Globus pallidus (tissue), 1 donor: ENCODE measurements around the gene SLC9B1.
A peak's percentile ranks its signal among the peaks of the same experiment; 100 is the strongest.
"Not testable (repeated sequence)": the region's sequence is repeated elsewhere in the genome, so short reads cannot be mapped to it uniquely, and the experiment has no call there.

Source experiments
- DNase-seq: peaks from one replicate; pipeline ENCODE4 v3.0.0-alpha.2; 2015; ENCODE audit warnings: low spot score

SLC9B1 gene

DNA sequence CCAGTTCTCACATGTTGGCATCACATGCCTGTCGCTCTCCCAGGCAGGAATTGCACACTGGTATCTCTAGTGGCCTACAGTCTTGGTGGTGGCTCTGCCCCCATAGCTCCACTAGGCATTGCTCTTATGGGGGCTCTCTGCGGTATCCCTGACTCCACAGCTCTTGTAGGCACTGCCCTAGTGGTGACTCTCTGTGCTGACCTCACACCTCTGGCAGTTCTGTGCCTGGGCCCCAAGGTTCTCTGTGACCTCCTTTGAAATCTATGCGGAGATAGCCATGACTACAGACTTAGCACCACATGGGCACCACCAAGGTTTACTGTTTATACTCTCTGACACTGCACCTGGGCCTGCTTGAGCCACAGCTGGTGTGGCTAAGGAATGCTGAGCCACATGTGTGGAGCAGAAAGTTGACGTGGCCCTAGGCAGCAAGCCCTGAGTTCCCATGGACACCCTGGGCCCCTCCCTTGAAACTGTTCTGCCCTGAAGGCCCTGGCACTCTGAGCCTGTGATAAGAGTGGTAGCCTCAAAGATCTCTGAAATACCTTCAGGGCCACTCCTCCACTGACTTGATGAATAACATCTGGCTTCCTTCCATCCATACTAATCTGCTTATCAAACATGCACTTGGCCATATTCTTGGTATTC, 8.0 kb downstream of the SLC9B1 start:
- no peak for DNase-seq

- no peak for DNase-seq
These were observed 8.7 kb downstream of the SLC9B1 start for GRCh38 chr4:103010804-103011203.

DNA sequence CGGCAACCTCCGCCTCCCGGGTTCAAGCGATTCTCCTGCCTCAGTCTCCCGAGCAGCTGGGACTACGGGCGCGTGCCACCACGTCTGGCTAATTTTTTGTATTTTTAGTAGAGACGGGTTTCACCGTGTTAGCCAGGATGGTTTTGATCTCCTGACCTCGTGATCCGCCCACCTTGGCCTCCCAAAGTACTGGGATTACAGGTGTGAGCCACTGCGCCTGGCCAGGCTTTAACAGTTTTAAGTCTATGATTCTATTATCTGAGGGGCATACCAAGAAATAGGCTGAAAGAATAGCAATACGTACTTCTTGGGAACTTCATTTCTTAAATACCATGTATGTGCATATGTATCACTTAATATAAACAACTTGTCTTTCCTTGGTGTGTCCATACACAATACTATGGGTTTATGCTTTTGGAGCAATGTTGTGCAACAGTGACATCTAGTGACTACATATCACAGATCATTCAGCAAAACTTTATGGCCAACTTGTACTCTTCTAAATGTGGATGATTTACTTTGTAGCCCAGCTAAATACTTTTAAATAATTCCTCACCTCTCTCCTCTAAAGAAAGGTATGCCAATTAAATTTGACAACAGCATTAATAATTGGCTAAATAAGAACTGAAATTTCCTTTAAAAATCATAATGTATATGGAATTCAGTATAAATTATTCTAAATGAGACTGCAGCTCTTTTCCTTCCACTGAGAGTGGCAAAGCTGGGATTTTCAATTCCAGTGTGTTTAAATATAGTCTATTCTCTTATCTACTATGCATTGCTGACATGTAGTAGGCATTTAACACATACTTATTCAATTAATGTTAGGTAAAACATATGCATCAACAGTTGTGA, 10.4 kb downstream of the SLC9B1 start:
- DNase-seq = peak; percentile 71

- DNase-seq = no peak
These were observed 17.0 kb downstream of the SLC9B1 start for GRCh38 chr4:103002551-103002950.

DNA sequence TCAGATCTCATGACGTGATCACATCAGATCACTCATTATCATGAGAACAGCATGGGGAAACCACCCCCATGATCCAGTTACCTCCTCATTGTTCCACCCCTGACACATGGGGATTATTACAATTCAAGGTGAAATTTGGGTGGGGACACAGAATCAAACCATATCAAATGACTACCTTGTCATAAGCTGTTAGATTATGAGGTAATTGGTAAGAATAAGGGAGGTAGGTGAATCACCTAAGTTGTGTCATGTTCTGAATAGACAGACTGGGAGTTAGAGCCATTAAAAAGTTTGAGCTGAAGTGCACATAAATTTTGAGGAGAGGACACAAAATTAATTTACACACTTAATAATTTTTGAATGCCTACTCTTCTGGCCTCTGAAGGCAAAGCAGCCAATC, 24.7 kb downstream of the SLC9B1 start:
- DNase-seq = no peak

DNA sequence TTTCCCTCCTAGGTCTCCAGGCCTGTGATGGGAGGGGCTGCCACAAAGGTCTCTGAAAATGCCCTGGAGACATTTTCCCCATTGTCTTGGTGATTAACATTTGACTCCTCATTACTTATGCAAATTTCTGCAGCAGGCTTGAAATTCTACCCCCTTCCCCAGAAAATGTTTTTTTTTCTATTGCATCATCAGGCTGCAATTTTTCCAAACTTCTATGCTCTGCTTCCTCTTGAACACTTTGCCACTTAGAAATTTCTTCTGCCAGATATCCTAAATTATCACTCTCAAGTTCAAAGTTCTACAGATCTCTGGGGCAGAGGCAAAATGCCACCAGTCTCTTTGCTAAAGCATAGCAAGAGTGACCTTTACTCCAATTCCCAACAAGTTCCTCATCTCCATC, 25.5 kb downstream of the SLC9B1 start:
- not testable (repeated sequence) for DNase-seq

DNA sequence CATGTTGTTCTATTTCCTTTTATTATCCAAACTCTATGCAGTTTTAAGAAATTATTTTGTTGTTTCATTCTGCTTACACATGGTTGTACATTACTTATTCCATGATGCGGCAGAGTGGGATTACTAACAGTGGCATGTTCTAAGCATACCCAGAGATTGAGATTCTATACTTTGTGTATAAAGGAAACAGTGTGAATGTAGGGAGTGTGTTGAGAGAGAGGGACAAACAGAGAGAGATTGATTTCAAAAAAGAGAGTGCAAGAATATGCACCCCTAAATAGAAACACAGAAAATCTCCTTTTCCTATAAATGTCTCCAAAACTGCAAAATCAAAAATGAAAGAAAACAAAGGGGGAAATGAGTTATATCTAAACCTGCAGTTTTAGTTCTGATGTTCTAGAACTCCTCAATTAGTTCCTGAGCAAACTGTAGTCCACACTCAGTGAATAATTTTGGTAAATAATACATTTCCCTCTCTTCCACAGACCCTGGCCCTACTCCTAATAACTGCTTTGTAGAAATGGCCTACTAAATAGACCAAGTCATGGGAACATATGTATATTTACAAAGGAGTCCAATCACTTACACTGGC, 31.0 kb downstream of the SLC9B1 start:
- DNase-seq = no peak

DNA sequence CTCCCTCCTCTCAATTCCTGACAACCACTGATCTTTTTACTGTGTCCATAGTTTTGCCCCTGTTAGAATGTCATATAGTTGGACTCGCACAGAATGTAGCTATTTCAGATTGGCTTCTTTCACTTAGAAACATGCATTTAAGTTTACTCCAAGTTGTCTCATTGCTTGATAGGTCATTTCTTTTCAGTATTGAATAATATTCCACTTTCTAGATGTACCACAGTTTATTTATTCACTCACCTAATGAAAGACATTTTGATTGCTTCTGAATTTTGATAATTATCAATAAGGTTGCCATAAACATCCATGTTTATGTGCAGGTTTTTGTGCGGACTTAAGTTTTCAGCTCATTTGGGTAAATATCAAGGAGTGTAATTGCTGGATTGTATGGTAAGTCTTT, 38.5 kb downstream of the SLC9B1 start:
- no peak for DNase-seq

DNA sequence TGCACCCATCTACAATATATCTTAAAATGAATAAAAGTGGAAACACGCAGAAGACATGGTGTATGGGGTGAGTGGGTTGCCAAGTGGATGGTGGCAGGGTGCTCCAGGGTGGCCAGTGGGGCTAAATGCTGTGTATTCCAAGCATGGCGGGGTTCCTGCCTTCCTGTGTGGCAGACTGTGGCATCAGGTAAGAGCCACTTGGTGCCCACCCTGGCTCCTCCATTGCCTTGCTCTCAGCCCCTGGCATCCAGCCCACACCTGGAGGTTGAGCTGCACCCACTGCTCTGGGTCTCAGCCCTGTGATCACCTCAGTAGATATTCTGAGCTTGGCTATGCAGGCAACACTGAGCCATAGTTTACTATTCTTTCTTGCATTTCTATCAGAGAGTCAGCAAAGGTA, 57.7 kb downstream of the SLC9B1 start:
- not testable (repeated sequence) for DNase-seq

DNA sequence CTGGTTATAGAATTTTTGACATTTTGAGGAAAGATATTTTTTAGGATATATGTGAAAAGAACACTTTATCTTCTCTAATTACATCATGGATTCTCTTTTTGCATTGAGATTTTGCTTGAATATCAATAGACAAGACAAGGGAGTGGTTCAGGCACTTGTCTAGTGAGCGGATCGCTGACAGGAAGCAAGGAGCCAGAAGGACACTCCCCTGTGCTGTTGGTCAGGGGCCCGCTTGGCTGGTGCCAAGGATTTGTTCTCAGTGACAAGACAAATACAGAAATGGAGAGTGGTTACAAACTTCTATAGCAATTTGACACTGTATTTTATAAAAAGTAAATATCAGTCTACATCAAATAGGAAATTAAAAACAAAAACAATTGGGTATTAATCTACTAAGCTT, 60.0 kb downstream of the SLC9B1 start:
- peak; percentile 1 for DNase-seq

GRCh38 chr4:102945066-102945465, 74.4 kb downstream of the SLC9B1 start:
- DNase-seq = no peak

DNA sequence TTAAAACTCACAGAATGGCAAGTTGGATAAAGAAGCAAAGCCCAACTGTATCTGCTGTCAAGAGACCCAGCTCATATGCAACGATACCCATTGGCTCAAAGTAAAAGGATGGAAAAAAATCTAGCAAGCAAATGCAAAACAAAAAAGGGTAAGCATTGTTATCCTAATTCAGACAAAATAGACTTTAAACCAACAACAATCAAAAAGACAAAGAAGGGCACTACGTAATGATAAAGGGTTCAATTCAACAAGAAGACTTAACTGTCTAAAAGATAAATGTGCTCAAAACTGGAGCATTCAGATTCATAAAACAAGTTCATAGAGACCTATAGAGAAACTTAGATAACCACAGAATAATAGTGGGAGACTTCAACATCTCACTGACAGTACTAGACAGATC, 81.4 kb downstream of the SLC9B1 start:
- DNase-seq = not testable (repeated sequence)

- no peak for DNase-seq
These were observed 83.8 kb downstream of the SLC9B1 start for GRCh38 chr4:102935716-102936115.

- DNase-seq = not testable (repeated sequence)
These were observed 99.8 kb downstream of the SLC9B1 start for GRCh38 chr4:102919697-102920096.

- no peak for DNase-seq
These were observed 100.6 kb downstream of the SLC9B1 start for GRCh38 chr4:102918859-102919258.

DNA sequence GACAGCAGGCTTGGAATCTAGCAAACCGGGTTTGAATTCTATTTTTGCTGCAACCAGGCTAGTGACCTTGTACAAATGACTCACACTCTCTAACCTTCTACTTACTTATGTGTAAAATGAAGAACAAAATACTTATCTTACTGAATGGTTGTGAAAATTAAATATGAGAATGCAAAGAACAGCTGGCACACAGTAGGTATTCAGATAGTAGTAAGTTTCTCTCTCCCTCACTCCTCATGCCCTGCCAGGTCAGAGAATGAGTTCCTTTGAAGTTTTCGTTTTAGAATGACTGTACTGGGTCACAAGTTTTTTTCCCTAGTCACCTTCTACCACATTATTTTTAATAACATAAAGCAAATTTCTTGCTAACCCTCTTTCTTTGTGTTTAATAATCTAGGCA, 117.7 kb downstream of the SLC9B1 start:
- no peak for DNase-seq

DNA sequence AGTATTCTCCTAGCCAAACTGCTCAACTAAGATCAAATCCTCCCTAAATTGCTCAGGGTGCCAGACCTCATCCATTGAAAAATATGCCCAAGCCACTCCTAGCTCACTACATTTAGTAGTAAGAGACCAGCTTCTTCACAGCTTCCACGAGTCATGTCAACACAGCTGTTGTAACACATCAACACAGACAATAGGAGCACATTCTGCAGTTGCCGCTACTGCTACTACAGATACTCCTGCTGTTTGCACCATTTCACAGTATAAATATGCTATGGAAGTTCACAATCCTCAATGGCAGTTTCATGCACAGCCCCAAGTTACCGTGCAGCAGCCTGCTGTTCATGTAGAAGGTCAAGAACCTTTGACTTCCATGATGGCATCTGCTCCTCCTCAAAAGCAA, 121.9 kb downstream of the SLC9B1 start:
- DNase-seq = not testable (repeated sequence)

- DNase-seq = not testable (repeated sequence)
These were observed 123.0 kb downstream of the SLC9B1 start for GRCh38 chr4:102896547-102896946.

DNA sequence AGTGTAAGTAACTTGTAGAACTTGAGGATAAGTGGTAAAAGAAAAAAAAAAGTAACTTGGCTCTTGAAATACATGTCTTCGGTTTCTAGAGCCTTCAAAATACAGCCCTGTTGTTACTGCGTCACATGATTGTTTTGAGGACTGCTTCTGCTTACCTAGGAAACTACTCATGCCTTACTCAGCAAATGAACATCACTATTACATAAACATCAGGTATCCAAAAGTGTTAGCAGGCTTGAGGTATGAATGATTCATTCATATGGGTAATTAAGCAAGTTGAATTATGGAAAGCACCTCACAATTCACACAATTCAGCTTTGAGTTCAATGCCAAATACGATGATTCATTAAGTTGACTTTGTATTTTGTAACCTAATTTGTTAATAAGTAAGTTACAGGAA, 129.6 kb downstream of the SLC9B1 start:
- DNase-seq = not testable (repeated sequence)

DNA sequence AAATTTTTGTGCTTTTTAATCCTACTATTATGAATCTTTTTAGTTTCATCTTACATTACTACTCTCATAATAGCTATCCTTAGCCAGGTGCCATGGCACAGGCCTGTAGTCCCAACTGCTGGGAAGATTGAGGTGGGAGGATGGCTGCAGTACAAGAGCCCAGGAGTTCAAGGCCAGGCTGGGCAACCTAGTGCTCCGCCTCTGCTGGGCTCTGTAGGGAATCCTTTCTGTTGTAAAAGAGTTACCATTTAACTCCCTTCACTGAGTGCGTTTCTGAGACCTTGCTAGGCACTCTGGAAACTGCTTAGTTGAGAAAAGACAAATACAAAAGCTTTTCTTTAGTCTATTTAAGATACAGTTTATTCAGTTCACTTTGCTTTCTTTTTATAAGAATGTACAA, 130.9 kb downstream of the SLC9B1 start:
- DNase-seq = not testable (repeated sequence)

- no peak for DNase-seq
These were observed 136.2 kb downstream of the SLC9B1 start for GRCh38 chr4:102883278-102883677.

- DNase-seq = no peak
These were observed 138.2 kb downstream of the SLC9B1 start for GRCh38 chr4:102881343-102881742.

GRCh38 chr4:102878901-102879300, 140.6 kb downstream of the SLC9B1 start:
- DNase-seq = no peak
